Ascending aorta (tissue), 2 donors: ENCODE data around the gene COLEC11. TPM values are rescaled to one million over a fixed set of nuclear protein-coding genes. Genes with fewer than 3 reads are reported as not detected.
"Not testable (repeated sequence)": the region's sequence is repeated elsewhere in the genome, so short reads cannot be mapped to it uniquely, and the experiment has no call there.

Source experiments
- DNase-seq, 2 donors: peaks; one replicate each; pipeline ENCODE4 v3.0.0-alpha.2; 2019; ENCODE audit warnings: low spot score in 2 of 2
- H3K27ac ChIP-seq, 2 donors: fragments of 200-600 bp; sonication (generic); one replicate each; pipeline ENCODE4 v1.5.1; 2016 to 2017; ENCODE audit warnings: mild to moderate bottlenecking in 1 of 2
- H3K27me3 ChIP-seq: fragments of 200-600 bp; sonication (generic); one replicate; pipeline ENCODE4 v1.5.1; 2017
- H3K36me3 ChIP-seq, 2 donors: fragments of 200-600 bp; sonication (generic); one replicate each; pipeline ENCODE4 v1.5.1; 2016
- H3K4me1 ChIP-seq, 2 donors: fragments of 200-600 bp; sonication (generic); one replicate each; pipeline ENCODE4 v1.5.1; 2016 to 2017; ENCODE audit warnings: mild to moderate bottlenecking in 1 of 2
- H3K4me3 ChIP-seq, 2 donors: fragments of 200-600 bp; sonication (generic); one replicate each; pipeline ENCODE4 v1.5.1; 2016 to 2017; ENCODE audit warnings: mild to moderate bottlenecking in 1 of 2
- H3K9me3 ChIP-seq, 2 donors: fragments of 200-600 bp; sonication (generic); one replicate each; pipeline ENCODE4 v1.5.1; 2016
- CTCF ChIP-seq, 3 experiments: fragments of 200-600 bp in 2 of 3; fragments of 450-650 bp in 1 of 3; sonication (generic) in 2 of 3; IDR thresholded peaks; one replicate each; pipeline ENCODE4 v1.5.1; 2016 to 2019; ENCODE audit warnings: antibody characterized with exemption in 3 of 3, mild to moderate bottlenecking in 1 of 3, moderate library complexity in 1 of 3
- intact Hi-C: fragments of 100-400 bp; cut with DNase I; formaldehyde crosslinking; loops from one replicate; pipeline ENCODE4 v1.15.1; 2023
- total RNA-seq: library from RNA; depleted of rRNA; stranded (reverse); fragments of >200 nt; gene quantifications from one replicate; pipeline ENCODE4 v1.1.0, GENCODE V29; 2016

The COLEC11 gene
- total RNA-seq, 1 donor from 2014 or later: 0.75 TPM

DNA sequence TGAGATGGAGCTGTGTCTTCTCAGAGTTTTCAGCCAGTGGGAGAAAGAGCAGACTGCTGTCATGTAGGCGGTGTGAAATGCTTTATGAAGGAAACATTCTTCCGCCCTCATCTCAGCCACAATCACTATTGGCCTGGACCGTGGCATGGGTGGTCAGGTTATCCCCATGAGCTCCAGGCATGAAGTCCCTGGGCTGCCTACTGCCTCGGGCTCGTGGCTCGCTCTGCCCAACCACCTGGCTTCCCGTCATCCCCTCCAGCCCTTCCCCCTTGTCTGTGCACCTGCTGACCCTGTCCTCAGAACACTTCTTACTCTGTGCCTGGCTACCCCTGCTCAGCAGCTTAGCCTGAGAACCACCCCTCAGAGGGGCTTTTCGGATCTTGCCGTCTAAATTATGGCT lies 15.5 kb downstream of the COLEC11 start:
- no peaks in the 10 kb centered on the region for H3K27me3 ChIP-seq
- H3K9me3 ChIP-seq: no peaks in the 10 kb centered on the region
- no peak for TF ChIP-seq CTCF (IDR thresholded peaks at IDR 0.05)
- H3K4me3 ChIP-seq: no peak overlapping the region
- no peak overlapping the region for H3K27ac ChIP-seq
- no peaks in the 10 kb centered on the region for H3K36me3 ChIP-seq
- intact Hi-C loops: no loop called here
- no peaks in the 10 kb centered on the region for H3K4me1 ChIP-seq
- peak in 1 of 2 donors; percentile 49 for DNase-seq

- no peaks in the 10 kb centered on the region for H3K4me1 ChIP-seq
- peak in 1 of 2 donors; percentile 33 for DNase-seq
- TF ChIP-seq CTCF (IDR thresholded peaks at IDR 0.05): no peak
- intact Hi-C loops: no loop called here
- H3K27ac ChIP-seq: no peak overlapping the region
- no peaks in the 10 kb centered on the region for H3K36me3 ChIP-seq
- no peaks in the 10 kb centered on the region for H3K27me3 ChIP-seq
- H3K4me3 ChIP-seq: no peak overlapping the region
- no peaks in the 10 kb centered on the region for H3K9me3 ChIP-seq
These were observed 16.1 kb downstream of the COLEC11 start for GRCh38 chr2:3610881-3611505.

- Histone ChIP-seq H3K27me3 (no peaks in the 10 kb centered on the region), H3K4me3 (no peak overlapping the region), H3K36me3 (no peaks in the 10 kb centered on the region), H3K4me1 (no peaks in the 10 kb centered on the region), H3K9me3 (no peaks in the 10 kb centered on the region), H3K27ac (no peak overlapping the region)
- intact Hi-C loops: no loop called here
- DNase-seq: peak in 1 of 2 donors; percentile 7
- no peak for TF ChIP-seq CTCF (IDR thresholded peaks at IDR 0.05)
These were observed 16.7 kb downstream of the COLEC11 start for GRCh38 chr2:3611589-3611988.

GRCh38 chr2:3612639-3613523 lies 18.0 kb downstream of the COLEC11 start:
- Histone ChIP-seq H3K4me1 (no peaks in the 10 kb centered on the region), H3K4me3 (no peak overlapping the region), H3K27me3 (no peaks in the 10 kb centered on the region), H3K27ac (no peak overlapping the region), H3K9me3 (no peaks in the 10 kb centered on the region), H3K36me3 (no peaks in the 10 kb centered on the region)
- intact Hi-C loops: no loop called here
- no peak for TF ChIP-seq CTCF (IDR thresholded peaks at IDR 0.05)
- peak in 1 of 2 donors; percentile 55 for DNase-seq

GRCh38 chr2:3613524-3613905 lies 18.6 kb downstream of the COLEC11 start:
- Histone ChIP-seq H3K9me3 (no peaks in the 10 kb centered on the region), H3K27me3 (no peaks in the 10 kb centered on the region), H3K4me3 (no peak overlapping the region), H3K36me3 (no peaks in the 10 kb centered on the region), H3K4me1 (no peaks in the 10 kb centered on the region), H3K27ac (no peak overlapping the region)
- peak in 1 of 2 donors; percentile 50 for DNase-seq
- intact Hi-C loops: no loop called here
- TF ChIP-seq CTCF (IDR thresholded peaks at IDR 0.05): no peak

GRCh38 chr2:3614743-3615142 lies 19.8 kb downstream of the COLEC11 start:
- H3K4me3 ChIP-seq, H3K27me3 ChIP-seq, H3K4me1 ChIP-seq, H3K36me3 ChIP-seq, DNase-seq, intact Hi-C loops, H3K27ac ChIP-seq, H3K9me3 ChIP-seq: not testable (repeated sequence)

DNA sequence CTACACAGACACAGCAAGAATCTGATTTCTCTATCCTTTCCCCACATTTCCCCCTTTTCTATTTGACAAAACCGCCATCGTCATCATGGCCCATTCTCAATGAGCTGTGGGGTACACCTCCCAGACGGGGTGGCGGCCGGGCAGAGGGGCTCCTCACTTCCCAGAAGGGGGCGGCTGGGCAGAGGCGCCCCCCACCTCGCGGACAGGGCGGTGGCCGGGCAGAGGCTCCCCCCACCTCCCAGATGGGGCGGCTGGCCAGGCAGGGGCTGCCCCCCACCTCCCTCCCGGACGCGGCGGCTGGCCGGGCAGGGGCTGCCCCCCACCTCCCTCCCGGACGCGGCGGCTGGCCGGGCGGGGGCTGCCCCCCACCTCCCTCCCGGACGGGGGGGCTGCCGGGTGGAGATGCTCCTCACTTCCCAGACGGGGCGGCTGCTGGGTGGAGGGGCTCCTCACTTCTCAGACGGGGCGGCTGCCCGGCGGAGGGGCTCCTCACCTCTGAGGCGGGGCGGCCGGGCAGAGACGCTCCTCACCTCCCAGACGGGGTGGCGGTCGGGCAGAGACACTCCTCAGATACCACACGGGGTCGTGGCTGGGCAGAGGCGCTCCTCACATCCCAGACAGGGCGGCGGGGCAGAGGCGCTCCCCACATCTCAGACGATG lies 20.8 kb downstream of the COLEC11 start:
- peak in 1 of 2 donors; percentile 33 for DNase-seq
- H3K27me3 ChIP-seq, H3K4me1 ChIP-seq, H3K27ac ChIP-seq, intact Hi-C loops, H3K36me3 ChIP-seq, H3K4me3 ChIP-seq, H3K9me3 ChIP-seq: not testable (repeated sequence)

DNA sequence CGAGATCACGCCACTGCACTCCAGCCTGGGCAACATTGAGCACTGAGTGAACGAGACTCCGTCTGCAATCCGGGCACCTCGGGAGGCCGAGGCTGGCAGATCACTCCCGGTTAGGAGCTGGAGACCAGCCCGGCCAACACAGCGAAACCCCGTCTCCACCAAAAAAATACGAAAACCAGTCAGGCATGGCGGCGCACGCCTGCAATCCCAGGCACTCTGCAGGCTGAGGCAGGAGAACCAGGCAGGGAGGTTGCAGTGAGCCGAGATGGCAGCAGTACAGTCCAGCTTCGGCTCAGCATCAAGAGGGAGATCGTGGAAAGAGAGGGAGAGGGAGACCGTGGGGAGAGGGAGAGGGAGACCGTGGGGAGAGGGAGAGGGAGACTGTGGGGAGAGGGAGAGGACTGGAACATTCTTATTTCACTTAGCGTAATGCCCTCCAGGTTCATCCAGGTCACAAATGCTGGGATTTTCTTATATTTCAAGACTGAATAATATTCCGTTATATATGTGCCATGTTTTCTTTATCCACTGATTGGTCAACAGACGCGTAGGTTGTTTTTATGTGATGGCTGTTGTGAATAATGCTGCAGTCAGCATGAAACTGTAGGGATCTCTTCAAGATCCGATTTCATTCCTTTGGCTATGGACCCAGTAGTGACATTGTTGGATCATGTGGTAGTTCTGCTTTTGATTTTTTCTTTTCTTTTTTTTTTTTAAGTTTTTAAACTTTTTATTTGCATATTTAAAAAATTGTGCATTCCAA lies 21.7 kb downstream of the COLEC11 start:
- H3K27me3 ChIP-seq, H3K4me3 ChIP-seq, intact Hi-C loops, H3K27ac ChIP-seq, H3K9me3 ChIP-seq, DNase-seq, H3K4me1 ChIP-seq, H3K36me3 ChIP-seq: not testable (repeated sequence)
